ENCODE measurements around the gene CD3G.

The CD3G gene

GRCh38 chr11:118313242-118313641 is 30.9 kb upstream of the CD3G start:
- no peak for TF ChIP-seq CTCF (conservative IDR thresholded peaks at IDR 0.05; ENCODE audit: low read depth, low read length)
- no peak for DNase-seq (ENCODE audit: low read depth)
- H3K4me3 ChIP-seq (ENCODE audit: low read length), result no peak overlapping the region

DNA sequence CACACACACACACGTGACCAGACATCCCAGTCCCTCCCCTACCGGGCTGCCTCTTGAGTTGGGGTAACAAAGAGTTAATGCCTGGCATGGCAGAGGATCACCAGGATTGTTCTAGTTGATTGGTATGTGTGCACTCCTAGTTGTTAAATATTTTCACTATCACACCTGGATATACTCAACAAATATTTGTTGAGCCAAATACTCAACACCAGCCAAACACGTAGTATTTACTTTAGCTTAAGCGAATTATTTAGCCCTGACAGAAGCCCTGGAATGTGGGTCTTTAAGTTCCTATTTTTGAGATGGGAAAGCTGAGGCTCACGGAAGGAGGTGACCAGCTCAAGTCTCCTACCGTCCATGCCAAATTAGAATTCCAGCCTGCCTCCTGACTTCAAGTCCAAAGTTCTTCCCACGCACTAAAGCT is 29.1 kb upstream of the CD3G start:
- no peak for TF ChIP-seq CTCF (conservative IDR thresholded peaks at IDR 0.05; ENCODE audit: low read depth, low read length)
- DNase-seq (ENCODE audit: low read depth), result no peak
- H3K4me3 ChIP-seq (ENCODE audit: low read length), result no peak overlapping the region

DNA sequence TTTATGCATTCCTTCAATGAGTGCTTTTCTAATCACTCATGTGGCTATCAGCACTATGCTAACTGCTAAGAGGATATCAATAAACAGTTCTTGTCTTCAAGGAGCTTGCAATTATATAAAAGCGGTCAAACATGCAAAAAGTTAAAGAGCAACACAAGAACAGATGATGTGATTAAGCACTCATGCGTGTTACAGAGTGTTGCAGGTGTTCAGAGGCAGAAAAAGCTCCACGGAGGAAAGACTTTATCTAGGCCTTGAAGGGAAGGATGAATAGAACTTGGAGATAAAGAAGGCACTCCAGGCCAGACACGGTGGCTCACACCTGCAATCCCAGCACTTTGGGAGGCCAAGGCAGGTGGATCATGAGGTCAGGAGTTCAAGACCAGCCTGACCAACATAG is 26.0 kb upstream of the CD3G start:
- no peak for TF ChIP-seq CTCF (conservative IDR thresholded peaks at IDR 0.05; ENCODE audit: low read depth, low read length)
- no peak overlapping the region for H3K4me3 ChIP-seq (ENCODE audit: low read length)
- no peak for DNase-seq (ENCODE audit: low read depth)

GRCh38 chr11:118318581-118319336 is 25.4 kb upstream of the CD3G start:
- no peak for DNase-seq (ENCODE audit: low read depth)
- H3K4me3 ChIP-seq (ENCODE audit: low read length), result no peak overlapping the region

GRCh38 chr11:118319337-118319707 is 24.8 kb upstream of the CD3G start:
- no peak for TF ChIP-seq CTCF (conservative IDR thresholded peaks at IDR 0.05; ENCODE audit: low read depth, low read length)
- no peak for DNase-seq (ENCODE audit: low read depth)
- H3K4me3 ChIP-seq (ENCODE audit: low read length), result no peak overlapping the region

More at GRCh38 chr11:118318581-118319336, 25.4 kb upstream of the CD3G start:
- no peak for TF ChIP-seq CTCF (conservative IDR thresholded peaks at IDR 0.05; ENCODE audit: low read depth, low read length)

- no peak for TF ChIP-seq CTCF (conservative IDR thresholded peaks at IDR 0.05; ENCODE audit: low read depth, low read length)
- no peak overlapping the region for H3K4me3 ChIP-seq (ENCODE audit: low read length)
- DNase-seq (ENCODE audit: low read depth), result no peak
Measured at GRCh38 chr11:118320515-118320914, 23.6 kb upstream of the CD3G start.

GRCh38 chr11:118321386-118322082 is 22.6 kb upstream of the CD3G start:
- no peak overlapping the region for H3K4me3 ChIP-seq (ENCODE audit: low read length)
- no peak for TF ChIP-seq CTCF (conservative IDR thresholded peaks at IDR 0.05; ENCODE audit: low read depth, low read length)
- DNase-seq (ENCODE audit: low read depth), result no peak

Measured in retinal pigment epithelial cell (primary cell).